GM12874 (cell line): ENCODE results near the gene UQCC2.

Source experiments
- TF ChIP-seq, protein P1 (sequence below): IDR thresholded peaks from 2 replicates; pipeline ENCODE4 v1.5.1; 2011; ENCODE audit warnings: low read depth, mild to moderate bottlenecking, control low read depth, low read length, moderate library complexity; ENCODE audit not compliant: insufficient read depth

Gene UQCC2

DNA sequence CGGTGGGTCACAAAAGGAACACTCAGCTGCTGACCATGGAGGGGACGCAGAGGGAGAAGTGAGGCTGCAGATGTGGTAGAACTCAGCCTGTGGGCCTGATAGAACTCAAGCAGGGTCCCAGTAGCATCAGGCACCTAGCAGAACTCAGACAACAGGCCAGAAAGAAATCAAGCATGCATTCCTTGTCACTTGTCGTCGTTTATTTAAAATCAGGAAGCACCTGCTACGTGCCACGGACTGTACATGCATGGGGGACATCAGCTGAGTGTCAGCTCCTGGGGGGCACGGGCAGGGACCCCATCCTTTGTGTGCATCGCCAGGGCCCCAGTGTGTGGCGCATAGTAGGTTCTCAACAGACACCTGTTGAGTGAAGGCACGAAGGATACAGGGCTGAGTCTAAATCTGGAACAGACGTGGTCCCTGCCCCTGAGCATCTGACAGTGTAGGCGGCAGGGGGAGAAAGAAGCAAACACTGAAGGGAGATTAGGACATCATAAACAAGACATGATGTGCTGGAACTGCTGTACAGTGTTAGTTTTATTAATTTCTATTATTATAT lies 32.5 kb downstream of the UQCC2 start:
- TF ChIP-seq, protein P1, sequence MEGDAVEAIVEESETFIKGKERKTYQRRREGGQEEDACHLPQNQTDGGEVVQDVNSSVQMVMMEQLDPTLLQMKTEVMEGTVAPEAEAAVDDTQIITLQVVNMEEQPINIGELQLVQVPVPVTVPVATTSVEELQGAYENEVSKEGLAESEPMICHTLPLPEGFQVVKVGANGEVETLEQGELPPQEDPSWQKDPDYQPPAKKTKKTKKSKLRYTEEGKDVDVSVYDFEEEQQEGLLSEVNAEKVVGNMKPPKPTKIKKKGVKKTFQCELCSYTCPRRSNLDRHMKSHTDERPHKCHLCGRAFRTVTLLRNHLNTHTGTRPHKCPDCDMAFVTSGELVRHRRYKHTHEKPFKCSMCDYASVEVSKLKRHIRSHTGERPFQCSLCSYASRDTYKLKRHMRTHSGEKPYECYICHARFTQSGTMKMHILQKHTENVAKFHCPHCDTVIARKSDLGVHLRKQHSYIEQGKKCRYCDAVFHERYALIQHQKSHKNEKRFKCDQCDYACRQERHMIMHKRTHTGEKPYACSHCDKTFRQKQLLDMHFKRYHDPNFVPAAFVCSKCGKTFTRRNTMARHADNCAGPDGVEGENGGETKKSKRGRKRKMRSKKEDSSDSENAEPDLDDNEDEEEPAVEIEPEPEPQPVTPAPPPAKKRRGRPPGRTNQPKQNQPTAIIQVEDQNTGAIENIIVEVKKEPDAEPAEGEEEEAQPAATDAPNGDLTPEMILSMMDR = no peak

DNA sequence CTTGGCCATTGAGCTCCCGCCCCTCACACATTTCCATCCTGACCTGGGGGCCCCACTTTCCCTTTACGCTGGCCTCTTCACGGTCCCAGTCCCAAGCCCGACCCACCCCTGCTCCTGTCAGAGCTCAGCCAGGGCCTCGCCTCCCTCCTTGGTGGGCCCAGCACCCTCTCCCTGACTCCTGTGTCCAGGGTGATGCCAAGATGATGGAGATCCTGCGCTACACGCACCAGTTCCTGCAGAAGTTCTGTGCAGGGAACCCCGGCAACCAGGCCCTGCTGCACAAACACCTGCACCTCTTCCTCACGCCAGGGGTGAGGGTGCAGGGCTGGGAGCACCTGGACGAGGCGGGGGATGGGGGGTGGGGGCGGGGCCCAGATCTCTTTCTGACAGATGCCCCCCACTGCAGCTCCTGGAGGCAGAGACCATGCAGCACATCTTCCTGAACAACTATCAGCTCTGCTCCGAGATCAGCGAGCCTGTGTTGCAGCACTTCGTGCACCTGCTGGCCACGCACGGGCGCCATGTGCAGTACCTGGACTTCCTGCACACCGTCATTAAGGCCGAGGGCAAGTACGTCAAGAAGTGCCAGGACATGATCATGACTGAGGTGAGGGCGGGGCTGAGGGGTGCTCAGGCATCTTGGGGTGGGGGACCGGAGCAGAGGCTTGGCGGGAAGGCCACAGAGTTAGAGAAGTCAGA lies 33.1 kb downstream of the UQCC2 start:
- TF ChIP-seq, protein P1 = no peak

DNA sequence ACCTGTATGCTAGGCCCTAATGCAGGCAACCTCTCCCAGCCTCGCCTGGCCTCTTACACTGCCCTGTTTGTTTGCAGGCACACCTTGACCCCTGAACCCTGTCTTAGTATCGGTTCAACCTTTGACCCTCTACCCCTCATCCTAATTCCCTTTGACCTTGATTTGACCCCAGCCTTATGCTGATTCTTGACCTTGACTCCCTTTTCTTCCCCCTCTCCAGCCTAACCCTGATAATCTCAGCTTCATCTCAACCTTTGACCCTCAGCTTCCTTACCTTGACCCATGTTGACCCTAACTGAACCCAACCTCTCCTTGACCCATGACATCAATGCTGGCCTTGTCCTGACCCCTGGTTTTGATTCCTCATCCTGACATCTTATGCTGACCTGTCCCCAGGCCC lies 33.8 kb downstream of the UQCC2 start:
- TF ChIP-seq, protein P1 = no peak

DNA sequence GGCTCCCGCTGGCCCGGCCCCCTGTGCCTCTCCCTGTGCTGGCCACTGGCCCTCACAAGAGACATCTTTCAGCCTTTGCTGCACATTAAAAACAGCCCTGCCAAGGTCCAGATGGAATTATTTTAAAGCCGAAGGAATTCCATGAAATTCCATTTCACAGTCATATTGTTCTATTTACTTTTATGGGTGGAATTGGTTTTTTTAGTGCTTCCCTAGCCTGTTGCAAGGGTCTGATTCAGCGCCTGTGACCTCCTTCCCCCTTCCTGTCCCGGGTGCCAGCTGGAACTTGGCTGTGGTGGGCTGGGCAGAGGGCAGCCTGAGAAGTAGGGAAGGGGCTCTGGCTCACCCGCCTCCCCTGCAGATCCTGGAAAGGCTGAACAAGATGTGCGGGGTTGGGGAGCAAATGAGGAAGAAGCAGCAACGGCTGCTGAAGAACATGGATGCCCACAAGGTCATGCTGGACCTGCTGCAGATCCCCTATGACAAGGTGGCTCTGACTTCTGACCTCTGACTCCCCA lies 34.3 kb downstream of the UQCC2 start:
- TF ChIP-seq, protein P1 = no peak

DNA sequence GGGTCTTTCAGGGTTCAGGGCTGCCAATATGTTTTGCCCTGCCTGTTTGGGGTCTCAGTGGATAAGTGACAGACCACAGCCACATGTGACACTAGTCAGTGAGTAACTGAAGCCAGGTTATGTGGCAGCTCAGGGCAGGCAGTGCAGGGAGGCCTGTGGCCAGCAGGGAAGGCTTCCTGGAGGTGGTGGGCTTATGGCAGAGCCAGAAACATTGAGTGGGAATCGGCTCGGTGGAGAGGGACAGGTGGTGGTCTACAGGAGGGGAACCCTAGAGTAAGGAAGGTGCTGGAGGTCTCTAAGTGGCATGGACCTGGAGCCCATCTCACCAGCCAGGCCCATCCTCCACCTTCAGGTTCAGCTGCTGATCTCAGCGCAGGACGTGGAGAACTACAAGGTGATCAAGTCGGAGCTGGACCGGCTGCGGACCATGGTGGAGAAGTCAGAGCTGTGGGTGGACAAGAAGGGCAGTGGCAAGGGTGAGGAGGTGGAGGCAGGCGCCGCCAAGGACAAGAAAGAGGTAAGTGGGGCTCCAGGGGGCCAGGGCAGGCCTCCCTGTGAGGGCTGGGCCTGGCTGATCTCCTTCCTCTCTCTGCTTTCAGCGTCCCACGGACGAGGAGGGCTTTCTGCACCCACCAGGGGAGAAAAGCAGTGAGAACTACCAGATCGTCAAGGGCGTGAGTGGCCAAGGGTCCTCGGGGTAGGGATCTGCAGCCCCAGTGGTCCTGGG lies 34.9 kb downstream of the UQCC2 start:
- TF ChIP-seq, protein P1 = no peak

DNA sequence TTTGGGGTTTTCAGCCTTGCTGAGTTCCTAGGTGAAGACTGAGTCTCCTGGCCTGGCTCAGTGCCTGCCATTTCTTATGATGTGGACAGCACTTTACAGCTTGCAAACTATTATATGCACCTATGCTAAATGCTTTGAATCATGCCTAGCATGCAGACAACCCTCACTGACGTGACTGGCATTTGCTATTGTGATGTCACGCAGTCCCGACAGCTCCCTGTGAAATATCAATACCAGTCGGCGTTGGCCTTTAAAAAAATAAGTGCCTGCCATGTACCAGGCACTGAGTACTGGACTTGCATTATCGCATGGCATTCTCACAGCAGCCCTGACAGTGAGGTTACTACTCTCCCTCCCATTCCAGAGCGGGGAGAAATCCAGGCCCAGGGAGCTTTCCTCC lies 35.5 kb downstream of the UQCC2 start:
- TF ChIP-seq, protein P1 = no peak

DNA sequence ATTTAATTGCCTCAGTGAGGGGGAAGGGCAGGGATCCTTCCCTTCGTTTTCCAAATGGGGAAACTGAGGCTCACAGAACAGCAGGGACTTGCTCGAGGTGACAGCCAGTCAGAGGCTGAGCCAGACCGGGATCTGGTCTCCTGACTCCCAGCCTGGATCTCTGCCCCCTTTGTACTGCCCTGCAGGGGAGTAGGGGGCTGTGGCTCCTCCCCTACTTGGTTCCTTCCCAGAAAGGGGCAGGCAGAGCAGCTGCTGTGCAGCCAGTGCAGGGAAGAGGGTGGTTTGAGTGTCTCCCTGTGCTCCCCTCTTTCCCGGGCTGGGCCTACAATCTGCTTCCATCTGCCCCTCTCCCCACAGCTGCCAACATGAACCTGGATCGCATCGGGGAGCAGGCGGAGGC lies 37.6 kb downstream of the UQCC2 start:
- TF ChIP-seq, protein P1 = no peak
